Tibial nerve (tissue), 4 donors: ENCODE data around the gene ALDH4A1.

Experiments
- CTCF ChIP-seq, 5 experiments: fragments of 200-600 bp in 3 of 5; fragments of 450-650 bp in 2 of 5; sonication (generic) in 3 of 5; IDR thresholded peaks; one replicate each; pipeline ENCODE4 v1.5.1; 2016 to 2019; ENCODE audit warnings: antibody characterized with exemption in 5 of 5, mild to moderate bottlenecking in 3 of 5, moderate library complexity in 2 of 5
- EP300 ChIP-seq, 2 donors: sonication (generic); formaldehyde crosslinking; IDR thresholded peaks; one replicate each; pipeline ENCODE4 v1.6.1; 2017; ENCODE audit warnings: antibody characterized with exemption in 2 of 2, mild to moderate bottlenecking in 1 of 2

- TF ChIP-seq CTCF (IDR thresholded peaks at IDR 0.05), result no peak
- no peak for TF ChIP-seq EP300 (IDR thresholded peaks at IDR 0.05)
These were observed 22.9 kb upstream of the ALDH4A1 start for GRCh38 chr1:18925279-18925678.
